ENCODE results near the gene TMEM120B.

- TF ChIP-seq EZH2 (IDR thresholded peaks at IDR 0.05; ENCODE audit: borderline replicate concordance, low read length) = no peak
- no peak for TF ChIP-seq CTCF (IDR thresholded peaks at IDR 0.05; ENCODE audit: low read length)
These were observed 92.8 kb downstream of the TMEM120B start for GRCh38 chr12:121805171-121806008.

All from OCI-LY1 (cell line).